ENCODE results near the gene BDKRB2.

The BDKRB2 gene

DNA sequence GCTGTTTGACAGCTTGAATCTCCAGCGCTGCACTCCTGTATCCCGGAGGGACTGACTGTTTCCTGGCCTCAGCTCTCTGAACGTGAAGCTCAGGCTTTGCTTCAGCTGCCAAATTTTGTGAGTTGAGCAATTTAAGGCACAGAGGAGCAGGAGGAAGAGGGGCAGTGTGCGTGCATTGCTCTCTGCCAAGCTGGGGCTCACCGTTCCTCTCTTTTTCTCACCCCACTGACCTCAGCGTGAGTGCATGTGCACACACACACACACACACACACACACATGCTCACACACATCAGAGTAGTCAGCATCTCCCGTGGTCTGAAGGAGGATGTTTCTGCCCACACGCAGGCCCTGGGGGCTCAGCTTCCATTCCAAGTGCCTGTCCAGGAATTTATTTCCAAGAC, 27.8 kb upstream of the BDKRB2 start:
- no peak for DNase-seq (ENCODE audit: low read depth)

DNA sequence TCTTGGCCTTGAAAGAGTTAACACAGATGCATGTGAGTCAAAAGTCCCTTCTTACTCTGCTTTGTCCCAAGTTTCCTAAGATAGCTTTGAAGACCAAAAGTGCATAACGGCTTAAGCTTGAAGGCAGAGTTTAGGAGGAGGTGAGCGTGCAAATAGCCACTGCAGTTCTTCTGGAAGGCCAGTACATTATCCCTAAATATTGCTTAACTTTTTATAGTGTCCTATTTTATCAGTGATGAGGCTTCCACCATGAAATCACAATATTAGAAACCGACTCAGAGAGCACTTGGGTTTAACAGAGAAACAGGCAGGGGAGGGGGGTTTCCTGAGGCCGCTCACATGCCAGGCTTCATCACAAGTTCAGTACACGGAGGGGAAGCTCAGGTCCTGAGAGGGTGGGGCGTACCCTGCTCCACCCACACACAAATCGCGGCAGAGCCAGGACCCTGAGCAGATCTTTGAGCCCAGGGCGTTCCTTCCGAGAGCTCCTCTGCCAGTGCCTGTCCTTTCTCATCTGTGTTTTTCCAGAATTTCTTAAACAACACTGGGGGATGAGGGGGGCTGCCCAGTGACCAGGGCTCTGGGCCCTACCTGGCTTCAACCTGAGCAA, 26.8 kb upstream of the BDKRB2 start:
- DNase-seq (ENCODE audit: low read depth) = no peak

DNA sequence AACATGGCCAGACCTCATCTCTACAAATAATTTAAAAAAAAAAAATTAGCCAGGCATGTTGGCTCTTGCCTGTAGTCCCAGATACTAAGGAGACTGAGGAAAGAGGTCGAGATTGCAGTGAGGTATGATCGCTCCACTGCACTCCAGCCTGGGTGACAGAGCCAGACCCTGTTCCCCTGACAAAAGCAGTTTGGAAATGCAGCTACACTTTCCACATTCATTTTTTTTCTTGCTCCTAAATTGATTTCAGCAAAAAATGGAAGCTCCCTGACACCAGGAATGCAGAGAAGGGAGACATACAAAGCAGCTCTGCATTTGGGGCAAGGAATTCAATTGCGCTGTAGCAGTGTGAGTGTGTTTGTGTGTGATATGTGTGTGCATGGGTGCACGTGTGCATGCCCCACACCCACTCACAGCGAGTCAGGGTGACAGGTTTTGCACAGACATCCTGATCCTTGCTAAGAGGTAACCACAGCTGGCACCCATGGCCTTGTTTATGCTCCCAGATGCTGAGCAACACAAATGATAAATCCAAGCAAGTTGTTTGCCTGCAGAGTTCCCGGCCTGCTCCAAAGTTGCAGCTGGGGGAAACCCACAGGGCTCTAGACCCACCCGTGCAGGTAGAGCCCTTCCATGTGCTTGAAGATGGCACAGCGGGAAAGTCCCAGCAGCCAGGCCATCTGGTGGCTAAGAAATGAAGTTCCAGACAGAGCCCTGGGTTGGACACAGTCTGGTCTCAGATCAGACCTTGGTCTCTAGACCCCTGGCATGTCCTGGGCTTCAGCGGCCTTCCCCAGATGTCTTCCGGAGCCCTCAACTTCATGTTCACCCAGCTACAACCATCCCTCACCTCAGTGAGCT, 25.9 kb upstream of the BDKRB2 start:
- DNase-seq (ENCODE audit: low read depth) = no peak

DNA sequence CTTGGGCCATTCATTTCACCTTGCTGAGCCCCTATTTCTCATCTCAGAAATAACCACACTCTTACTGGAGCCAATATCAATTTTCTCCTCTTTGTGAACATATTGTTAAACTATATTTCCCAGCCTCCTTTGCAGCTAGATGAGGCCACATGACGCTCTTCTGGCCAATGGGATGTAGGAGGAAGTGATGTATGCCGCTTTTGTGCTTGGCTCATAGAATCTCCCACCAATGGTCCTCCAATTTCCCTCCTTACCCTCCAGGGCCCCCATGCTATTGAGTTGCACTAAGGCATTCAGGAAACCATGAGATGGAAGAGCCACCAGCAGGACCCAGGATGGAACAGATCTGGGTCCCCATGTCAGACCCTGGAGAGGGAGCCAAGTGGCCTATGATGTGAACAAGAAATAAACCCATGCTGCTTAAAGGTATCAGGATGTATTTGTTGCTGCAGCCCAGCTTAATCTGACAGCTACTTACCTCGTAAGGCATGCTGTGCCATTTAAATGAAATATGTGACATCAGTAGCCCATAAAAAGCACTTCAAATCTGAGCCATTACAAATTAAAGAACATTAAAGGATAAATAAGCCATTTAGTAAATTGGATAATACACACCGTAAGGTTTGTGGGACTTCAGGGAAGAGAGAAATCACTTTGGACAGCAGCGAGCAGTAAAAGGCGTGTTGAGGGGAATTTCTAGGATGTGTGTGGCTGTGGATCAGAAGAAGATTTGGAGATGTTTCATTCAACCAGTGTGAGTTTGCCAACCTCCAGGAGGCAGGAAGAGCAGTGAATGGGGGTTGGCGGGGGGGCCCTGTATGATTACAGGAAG, 24.4 kb upstream of the BDKRB2 start:
- DNase-seq (ENCODE audit: low read depth) = no peak

DNA sequence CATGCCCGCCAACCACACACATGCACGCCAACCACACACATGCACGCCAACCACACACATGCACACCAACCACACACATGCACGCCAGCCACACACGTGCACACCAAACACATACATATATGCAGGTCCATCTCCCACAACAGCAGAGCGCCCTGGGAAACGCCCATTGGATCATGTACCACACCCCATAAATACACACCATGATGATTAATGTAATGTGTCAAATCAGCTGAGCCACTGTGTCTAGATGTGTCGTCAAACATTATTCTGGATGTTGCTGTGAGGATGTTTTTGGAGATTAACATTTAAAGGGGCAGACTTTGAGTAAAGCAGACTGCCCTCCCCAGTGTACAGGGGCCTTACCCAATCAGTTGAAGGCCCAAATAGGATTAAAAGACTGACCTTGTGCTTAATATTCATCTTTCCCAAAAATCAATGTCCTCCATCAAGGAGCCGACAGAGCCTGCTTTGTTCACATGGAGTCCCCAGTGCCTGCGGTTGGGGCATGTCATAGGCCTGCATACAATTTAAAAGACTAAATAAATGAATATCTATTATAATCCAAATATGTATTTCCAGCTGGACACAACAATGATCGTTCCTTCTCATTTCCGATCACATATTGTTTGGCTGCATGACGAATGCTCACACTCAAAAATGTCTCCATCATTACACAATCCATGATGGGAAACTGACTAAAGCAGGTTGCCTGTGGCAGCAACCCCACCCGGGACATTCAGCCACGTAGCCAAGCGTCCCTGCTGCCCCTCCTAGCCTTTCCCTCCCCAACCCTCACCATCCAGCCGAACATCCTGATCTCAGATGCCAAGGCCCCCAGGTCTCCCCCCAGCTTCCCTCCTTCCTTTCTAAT, 23.2 kb upstream of the BDKRB2 start:
- DNase-seq (ENCODE audit: low read depth) = no peak

DNA sequence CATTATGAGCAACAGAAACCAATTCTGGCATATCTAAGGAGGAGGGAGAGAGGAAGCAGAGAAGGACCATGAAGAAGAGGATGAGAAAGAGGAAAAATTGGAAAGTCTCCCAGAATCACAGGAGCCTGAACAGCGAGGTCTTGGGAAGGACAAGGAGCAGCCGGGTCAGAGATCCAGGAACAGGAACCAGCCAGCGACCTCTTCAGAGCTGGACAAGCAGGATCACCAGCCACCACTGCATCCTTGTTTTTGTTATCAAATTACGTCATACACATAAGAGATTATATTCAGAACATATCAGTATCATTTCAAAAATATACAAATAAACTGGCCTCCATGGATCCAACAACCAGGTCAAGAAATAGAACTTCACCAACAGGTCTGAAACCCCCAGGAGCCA, 22.1 kb upstream of the BDKRB2 start:
- DNase-seq (ENCODE audit: low read depth) = no peak

DNA sequence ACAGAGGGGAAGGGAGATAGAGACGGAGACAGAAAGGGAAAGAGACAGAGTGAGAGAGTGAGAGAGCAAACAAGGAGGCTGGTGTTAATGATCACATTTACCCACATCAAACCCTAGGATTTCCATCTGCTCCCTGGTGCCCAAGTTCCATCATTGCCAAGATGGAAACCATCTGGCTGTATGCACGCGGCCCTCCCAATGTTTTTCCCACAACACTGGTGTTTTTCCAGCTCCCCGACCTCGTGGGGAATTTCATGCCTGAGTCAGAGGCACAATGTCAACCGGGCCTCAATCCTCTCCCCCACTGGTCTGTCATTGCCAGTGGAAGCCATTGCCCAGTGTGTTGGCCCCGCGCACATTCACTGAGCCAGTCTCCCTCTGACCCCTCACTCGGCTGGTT, 19.9 kb upstream of the BDKRB2 start:
- DNase-seq (ENCODE audit: low read depth) = no peak

DNA sequence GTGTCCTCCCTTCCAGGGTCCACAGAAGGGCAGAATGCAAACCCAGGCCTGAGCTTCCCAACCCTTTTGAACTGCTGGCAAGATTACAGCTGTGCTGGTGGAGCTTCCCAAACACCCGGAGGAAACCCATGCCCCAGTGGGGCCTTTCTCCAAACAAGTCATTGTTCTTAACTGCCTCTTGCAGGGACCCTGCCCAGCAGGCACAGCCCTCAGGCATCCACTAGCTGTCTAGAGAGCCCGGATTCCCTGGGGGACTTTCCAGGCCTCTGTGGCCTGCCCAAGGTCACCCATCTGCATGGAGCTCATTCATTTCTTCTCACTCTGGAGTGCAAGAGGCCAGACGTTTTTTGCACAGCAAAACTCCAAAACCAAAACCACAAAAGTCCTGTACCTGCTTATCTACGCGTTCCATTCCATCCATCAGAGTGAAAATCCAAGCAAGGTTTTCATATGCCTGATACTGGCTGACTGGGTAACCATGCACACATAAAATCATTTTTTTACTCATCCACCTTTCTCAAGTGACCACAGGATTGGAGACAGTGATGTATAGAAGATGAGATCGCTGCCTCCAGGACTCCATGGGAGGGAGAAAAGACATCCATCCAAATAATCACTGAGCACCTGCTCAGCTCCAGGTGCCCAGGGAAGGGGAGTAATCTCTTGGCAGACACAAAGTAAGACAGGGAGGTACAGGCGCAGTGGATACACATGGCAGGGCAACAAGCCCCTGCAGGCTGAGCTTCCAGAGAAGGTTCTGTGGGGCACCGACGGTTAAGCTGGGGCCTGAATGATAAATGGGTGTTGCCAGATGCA, 17.2 kb upstream of the BDKRB2 start:
- no peak for DNase-seq (ENCODE audit: low read depth)

DNA sequence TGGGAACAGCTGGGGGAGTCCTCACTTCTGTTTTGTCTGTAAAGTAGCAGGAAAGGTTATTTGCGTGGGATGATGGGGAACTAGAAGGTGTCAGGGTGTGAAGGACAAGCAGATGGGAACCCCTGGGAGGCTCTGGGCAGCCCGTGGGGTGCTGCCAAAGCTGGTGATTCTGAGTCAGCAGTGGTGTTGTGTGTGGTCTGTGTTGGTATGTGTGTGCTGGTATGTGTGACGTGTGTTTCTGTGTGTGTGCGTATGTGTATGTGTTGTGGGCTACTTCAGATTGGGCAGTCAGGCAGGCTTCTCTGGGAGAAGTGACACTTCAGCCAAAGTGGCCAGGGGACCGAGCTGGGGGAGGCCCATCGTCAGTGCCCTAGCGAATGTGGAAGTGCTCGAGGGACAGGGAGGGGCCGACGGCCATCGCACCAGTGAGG, 15.3 kb upstream of the BDKRB2 start:
- DNase-seq (ENCODE audit: low read depth) = no peak

DNA sequence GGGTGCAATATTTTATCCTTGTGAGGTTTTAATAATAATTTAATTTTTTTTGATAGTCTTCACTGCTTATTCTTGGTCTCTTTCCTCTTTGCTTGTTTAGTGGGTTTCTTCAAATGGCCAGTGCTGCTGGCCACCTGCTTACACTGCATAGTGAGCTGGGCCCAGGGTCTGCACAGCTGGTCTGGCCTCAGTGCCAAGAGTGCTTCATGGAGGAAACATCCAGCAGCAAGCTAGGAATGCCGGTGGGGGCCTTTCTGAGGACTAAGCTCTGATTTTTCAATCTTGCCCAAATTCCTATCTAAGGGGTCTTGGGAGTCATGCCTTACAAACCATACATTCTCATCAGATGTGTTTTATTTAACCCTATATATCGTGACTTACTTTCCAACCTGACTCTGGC, 13.3 kb upstream of the BDKRB2 start:
- DNase-seq (ENCODE audit: low read depth) = no peak

DNA sequence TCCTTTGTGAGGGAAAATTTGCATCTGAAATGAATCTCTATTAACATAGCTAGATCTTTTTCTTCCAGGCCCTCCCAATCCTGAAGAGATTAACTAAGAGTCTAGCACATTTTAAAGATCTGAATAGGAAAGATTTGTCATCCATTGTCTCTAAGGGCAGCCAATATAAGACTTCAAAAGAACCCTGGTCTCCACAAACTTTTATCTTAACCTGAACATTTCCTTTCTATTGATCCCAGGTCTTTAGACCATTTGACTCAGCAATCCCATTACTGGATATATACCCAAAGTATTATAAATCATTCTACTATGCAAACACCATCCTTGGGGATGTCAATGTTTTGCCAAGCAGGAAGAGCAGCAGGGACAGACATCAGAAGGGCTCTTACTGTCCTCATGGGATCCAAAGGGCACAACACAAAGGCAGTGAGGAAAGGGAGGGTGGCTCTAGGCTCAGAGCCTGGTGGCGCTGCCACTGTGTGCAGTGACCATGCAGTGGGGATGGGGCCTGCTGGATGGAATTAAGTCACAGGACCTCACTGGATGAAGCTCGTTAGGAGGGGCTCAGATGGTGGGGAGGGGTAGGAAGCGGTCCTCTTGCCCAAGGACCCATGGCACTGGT, 12.7 kb upstream of the BDKRB2 start:
- DNase-seq (ENCODE audit: low read depth) = no peak

DNA sequence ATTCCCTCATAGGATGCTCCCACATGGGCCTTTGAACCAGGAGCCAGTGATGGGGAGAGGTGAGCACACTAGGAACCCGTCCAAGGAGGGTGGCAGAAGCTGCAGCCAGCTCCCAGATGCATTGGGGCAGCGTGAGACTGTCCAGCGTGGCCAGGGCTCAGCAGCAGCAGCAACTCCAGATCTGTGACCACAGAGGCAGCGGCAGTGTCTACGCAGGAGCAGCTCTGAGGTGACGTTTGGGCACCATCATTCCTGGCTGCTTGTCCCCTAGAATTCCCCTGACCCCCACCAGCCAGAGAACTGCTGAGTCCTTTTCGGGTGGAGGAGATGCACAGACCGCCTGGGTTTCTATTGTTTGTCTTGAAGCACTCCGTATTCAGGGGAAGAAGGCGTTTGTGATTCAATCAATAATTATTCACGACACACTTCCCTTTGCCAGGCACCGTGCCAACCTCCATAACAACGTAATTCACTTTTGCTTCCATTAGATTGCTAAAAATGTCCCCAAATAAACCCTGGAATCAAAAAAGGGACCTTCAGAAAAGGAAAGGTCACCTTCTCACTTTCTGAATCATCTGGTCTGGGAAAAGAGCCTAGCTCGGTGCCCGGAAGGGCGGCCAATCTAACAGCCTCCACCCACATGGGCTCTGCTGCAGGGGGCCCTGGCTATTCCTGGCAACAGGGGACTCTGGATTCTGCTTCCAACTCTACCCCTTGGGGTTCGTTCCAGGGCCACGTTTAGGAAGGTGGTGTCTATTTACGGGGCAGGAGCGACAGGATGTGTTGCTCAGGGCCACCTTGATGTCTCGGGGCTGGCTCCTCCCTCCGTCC, 11.4 kb upstream of the BDKRB2 start:
- no peak for DNase-seq (ENCODE audit: low read depth)

DNA sequence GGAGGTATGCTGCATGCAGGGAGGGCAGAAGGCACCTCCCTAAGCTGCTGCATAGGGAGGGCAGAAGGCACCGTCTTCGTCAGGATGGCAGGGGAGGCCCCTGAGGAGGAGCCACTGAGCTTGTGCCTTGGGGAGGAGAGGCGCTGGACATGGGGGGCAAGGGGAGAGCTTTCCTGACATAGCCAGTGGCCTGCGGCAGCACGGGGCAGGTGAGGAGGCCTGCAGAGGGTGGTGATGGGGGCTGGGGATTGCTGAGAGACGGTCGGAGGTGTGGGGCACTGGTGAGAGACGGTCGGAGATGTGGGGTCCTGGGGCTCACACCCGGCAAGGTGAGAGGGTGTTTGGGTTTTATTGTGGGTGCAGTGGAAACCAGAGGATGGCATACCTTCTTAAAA, 10.4 kb upstream of the BDKRB2 start:
- no peak for DNase-seq (ENCODE audit: low read depth)

DNA sequence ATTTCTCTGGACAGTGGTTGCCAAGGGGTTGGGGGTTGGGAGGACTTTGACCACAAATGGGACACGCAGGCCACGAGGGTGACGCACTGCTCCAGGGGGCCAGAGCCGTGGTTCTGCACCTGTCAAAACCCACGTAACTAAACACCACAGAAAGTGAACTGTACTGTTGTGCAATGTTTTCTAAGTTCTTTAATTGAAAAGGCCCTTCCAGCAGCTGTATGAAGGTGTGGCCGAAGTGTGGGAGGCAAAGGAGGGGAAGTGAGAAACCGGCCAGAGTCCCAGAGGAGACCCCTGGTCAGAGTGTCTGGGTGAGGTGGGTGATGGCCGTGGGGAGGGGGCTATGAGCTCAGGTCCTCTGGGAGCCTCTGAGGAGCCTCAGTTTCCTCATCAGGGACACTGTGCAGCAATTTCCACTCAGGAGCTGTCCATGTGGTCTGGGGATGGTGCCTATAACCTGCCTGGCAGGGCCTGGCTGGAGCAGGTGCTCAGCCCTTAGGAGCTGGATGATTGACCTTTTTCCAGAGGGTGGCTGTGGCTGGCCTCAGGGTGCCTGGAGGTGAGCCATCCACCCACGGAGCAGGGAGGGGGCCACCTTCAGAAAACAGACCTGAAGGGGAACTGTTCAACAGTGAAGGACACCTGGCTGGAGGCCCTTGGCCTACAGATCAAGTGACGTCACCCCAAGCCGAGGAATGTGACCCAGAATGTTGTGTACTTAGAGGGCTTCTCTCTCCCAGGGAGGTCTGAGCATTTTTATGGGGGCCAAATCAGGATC, 9.8 kb upstream of the BDKRB2 start:
- no peak for DNase-seq (ENCODE audit: low read depth)

DNA sequence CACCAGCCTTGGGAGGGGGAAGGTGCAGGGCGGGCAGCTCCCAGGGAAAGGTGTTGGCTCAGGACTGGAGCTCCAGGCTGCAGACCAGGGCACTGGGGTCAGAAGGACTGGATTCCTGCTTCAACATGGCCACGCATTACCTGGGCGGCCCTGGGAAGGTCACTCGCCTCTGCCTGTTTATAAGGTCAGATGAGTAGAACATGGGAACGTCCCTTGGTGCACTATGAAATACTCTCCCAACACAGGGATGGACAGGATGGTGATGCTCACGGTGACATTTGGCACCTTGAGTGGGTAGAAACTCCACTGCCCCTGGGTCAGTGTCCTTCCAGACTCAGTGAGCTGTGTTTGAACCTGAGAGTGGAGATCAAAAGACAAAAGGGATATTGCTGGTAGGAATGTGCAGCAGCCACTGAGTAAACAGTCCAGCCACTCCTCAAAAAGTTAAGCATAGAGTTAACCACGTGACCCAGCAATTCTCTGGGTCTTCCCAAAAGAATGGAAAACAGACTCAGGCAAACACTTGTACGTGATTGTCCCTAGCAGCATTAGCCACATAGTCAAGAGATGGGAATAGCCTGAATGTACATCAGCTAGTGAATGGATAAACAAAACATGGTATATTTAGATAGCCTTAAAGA, 9.1 kb upstream of the BDKRB2 start:
- DNase-seq (ENCODE audit: low read depth) = no peak

DNA sequence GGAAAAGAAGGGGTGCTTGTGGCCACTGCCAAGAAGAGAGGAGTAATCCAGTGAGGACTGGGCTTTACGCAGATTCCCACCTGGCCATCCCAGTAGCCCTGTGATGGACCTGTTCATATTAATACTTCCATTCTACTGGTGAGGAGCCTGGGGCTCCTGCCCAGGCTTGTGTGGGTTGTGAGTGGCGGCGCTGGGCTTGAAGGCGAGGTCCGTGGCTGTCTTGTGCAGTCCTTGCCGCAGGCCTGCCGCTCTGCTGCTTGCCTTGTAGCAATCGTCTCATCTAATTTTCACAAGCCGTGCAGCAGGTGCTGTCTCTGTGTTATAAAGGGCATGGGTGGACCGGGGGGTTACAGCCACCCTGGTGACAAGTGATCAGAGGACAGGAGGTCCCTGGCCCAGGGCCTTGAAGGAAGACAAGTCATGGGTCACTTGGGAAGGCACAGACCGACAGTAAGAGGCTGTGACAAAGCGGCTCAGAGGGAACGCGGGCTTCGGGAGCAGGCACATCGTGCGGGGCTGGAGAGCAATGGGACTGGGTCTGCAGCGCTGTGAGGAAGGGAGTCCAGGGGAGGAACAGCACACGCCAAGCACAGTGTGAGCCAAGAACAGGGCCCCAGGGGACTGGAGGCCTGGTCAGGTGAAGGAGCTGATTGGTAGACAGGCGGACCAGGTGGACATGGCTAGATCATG, 7.3 kb upstream of the BDKRB2 start:
- no peak for DNase-seq (ENCODE audit: low read depth)

DNA sequence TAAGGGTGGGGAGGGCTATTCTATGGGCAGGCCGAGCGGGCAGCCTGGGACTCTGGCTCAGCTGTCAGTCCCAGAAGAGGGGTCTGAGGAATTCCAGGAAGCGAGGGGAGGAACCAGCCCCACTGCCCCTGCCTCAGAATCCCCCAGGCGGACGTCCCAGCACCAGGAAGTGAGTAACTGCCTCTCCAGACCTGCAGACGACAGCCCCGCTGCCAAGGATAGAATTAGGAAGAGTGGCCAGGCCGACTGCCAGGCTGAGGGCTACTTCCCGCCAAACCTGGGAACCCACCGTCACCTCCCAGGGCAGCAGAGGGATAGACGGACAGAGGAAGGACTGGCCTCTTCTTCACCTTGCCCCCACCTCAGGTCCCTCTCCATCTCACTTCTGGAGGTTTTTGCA, 6.7 kb upstream of the BDKRB2 start:
- DNase-seq (ENCODE audit: low read depth) = no peak

Data from T follicular helper cell (primary cell).